HG02970 (cell line): ENCODE results near the gene USHBP1.
A peak's percentile ranks its signal among the peaks of the same experiment; 100 is the strongest.

Experiments used
- ATAC-seq: cut with Tn5 transposase; IDR thresholded peaks from one replicate; pipeline ENCODE4 v1.9.1; 2021; ENCODE audit warnings: mild to moderate bottlenecking, moderate library complexity, moderate number of reproducible peaks; ENCODE audit not compliant: unreplicated experiment, low FRiP score

The USHBP1 gene

DNA sequence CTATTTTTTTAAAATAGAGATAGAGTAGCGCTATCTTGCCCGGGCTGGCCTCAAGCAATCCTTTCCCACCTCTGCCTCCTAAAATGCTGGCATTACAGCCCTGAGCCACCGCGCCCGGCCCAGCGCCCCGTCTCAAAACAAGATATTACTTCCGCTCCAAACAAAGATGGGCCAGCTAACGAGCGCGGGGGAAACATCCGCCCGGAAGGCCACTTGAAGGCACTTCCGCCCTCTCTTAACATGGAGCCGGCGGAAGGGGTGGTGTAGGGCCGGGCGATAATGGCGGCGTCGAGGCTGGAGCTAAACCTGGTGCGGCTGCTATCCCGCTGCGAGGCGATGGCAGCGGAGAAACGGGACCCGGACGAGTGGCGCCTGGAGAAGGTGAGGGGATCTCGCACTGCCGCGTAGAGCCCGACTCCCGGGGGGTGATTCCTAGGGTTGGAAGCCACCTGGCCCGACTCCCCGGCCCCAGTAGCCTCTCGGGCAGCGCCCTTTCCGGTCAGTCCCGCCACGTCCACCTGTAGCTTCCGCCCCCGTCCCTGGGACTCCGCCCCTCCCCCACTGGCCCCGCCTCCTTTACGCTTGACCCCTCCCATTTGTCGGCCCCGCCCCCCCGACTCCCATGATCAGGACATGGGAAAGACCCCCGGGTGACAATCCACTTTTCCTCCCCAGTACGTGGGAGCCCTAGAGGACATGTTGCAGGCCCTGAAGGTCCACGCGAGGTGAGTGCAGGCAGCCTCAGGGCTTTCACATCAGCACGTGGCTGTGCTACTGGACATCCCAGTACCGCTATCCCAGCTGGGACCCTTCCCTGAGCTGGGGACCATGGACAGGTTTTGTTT lies 49.2 kb downstream of the USHBP1 start, which contains the start of gene USE1:
Gene USE1 (plus strand): TSS at position 231 of the 845 bp plus-strand sequence. CDS start 49 bp downstream, at position 280.
- ATAC-seq = peak; percentile 67

DNA sequence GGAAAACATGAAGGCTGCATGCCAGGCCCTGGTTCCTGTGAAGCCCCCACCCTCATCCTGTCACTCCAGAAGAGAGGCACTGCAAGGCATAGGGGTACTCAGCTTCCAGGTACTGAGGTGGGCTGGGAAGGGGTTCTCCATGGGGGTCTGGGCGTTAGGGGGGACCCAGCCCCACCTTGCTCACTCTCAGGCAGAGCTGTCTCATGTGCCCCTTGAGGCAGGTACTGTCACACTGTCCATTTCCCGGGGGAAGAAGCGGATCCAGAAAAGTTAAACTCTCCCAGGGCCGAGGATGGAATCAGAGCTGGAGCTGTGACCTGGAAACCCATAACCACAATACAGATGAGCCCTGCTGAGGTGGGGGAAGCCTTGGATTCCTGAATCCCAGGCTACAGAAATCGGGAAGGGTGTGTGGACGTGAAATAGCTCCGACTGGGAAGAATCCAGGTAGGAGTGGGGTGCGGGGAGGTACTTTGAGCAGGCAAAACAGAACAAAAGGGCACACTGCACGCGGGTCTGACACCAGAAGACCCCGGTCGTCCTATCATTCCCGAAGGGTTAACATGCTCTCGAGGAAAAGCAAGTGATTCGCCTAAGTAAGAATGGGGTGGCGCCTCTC lies 49.9 kb downstream of the USHBP1 start:
- no peak for ATAC-seq

DNA sequence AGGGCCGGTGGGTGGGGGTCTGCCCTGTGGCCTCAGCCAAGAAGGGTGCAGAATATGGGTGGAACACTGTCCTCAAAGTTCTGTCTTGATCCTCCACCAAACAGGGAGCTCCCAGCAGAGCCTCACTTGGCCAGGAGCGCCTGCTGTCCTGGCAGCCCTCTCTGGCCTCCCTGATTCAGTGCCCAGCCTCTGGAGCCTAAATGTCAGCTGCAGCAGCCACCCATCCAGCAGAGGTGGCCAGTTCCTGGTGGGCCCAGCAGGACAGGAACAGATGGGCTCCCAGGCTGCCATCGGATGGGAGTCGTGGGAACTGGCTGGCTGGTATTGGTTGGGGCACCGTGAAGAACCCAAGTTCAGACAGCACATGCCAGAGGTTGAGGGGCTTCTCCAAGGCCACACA lies 51.2 kb downstream of the USHBP1 start:
- ATAC-seq = no peak

DNA sequence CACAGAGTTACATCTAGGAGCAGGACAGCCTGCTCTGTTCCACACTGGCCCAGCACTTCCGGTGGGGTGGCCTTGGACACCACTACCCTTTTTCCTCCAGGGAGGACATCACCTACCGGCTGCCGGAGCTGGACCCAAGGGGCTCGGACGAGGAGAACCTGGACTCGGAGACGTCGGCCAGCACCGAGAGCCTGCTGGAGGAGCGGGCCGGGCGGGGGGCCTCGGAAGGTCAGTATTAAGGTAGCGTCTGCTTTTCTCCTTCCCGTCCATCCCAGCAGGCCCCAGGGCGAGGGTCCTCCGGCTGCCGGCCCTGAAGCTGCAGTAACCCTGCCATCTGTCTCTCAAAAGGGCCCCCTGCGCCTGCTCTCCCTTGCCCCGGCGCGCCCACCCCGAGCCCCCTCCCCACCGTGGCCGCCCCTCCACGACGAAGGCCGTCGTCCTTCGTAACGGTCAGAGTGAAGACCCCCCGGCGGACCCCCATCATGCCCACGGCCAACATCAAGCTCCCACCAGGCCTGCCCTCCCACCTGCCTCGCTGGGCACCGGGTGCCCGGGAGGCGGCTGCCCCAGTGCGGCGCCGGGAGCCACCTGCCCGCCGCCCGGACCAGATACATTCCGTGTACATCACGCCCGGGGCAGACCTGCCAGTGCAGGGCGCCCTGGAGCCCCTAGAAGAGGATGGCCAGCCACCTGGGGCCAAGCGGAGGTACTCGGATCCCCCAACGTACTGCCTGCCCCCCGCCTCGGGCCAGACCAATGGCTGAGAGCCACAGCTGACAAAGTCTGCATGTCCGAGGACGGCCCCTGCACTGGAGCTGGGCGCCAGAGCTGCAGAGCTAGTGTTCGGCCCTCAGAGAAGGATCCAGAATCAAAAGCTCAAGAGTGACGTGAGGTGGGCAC lies 52.7 kb downstream of the USHBP1 start:
- ATAC-seq = no peak

DNA sequence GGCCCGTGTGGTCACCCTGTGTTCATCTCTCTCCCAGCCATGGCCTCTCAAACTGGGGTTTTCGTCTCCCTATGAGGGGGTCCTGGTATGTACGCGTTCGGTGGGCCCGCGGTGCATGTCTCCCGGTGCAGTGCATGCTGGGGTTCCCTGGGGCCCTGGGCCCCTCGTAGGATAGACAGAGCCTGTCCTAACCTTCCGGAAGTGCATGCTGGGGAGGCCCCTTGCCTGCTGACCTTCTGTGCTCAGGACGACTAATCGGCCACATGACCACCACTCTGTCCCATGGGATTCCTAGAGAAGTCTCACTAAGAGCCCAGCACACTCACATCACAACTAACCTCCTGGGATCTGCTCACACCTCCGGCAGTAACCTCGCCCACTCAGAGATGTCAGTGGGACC lies 54.2 kb downstream of the USHBP1 start:
- ATAC-seq = no peak

DNA sequence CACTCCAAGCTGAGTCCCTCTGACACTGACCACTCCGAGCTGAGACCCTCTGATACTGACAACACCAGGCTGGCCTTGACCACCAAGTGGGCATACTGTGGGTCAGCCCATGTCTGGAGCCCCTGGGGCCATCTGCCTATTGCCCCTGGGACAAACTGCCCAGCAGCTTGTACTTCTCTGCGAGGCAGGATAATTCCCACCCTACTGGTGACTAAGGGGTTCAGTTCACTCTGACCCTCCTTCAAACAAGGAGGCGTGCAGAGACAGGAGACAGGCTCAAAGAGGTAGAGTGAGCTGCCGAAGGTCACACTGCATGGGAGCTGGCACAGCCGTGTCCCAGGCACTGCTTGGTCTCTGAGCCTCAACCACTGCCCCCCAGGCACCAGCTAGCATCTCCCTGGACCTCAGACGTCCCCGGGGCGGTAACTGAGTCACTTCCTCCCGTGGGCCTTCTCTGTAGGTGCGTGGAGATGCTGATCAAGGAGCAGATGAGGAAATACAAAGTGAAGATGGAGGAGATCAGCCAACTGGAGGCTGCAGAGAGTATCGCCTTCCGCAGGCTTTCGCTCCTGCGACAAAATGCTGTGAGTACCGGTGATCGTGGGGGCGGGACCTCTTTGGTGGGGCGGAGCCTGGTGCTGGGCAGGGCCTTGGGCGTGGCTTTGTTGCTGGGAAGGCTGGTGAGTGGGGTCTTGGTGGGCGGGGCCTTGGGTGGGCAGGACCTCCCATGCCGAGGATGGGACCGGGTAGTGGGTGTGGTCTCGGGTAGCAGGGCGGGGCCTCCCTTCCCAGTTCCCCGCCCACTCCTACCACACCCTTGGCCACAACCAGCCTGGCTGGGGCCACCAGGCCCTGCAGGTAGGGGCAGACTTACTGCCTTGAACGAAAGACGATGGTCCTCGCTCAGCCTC lies 55.2 kb downstream of the USHBP1 start:
- ATAC-seq = no peak

DNA sequence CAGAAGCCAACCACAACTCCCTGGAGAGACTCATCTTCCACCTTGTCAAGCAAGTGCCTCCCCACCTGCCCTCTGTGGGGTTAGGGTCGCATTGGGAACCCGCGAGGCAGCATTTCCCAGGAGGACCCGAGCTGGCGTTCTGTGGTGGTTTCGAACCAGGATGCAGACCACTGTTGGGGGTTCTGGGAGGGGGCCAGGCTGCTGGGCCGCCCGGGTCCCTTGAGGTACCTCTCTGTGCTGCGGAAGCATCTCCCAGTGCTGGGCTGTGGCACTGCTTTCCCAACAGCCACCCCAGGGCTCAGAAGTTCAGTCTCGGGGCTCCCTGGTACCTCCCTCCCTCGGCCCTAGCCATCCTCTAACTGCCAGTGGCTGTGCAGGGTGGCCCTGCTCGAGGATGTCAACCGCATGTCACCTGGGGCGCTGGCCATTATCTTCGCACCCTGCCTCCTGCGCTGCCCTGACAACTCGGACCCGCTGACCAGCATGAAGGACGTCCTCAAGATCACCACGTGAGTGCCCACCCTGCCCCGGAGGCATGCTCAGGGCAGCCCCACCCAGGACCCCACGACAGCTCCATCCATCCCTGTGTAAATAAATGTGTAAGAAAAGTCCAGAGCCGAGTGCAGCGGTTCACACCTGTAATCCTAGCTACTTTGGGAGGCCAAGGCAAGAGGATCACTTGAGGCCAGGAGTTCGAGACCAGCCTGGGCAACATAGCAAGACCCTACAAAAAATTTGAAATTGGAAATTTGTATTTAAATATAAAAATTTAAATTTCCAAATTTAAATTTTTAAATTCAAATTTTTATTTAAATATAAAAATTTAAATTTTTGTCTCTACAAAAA lies 57.6 kb downstream of the USHBP1 start:
- ATAC-seq = no peak

DNA sequence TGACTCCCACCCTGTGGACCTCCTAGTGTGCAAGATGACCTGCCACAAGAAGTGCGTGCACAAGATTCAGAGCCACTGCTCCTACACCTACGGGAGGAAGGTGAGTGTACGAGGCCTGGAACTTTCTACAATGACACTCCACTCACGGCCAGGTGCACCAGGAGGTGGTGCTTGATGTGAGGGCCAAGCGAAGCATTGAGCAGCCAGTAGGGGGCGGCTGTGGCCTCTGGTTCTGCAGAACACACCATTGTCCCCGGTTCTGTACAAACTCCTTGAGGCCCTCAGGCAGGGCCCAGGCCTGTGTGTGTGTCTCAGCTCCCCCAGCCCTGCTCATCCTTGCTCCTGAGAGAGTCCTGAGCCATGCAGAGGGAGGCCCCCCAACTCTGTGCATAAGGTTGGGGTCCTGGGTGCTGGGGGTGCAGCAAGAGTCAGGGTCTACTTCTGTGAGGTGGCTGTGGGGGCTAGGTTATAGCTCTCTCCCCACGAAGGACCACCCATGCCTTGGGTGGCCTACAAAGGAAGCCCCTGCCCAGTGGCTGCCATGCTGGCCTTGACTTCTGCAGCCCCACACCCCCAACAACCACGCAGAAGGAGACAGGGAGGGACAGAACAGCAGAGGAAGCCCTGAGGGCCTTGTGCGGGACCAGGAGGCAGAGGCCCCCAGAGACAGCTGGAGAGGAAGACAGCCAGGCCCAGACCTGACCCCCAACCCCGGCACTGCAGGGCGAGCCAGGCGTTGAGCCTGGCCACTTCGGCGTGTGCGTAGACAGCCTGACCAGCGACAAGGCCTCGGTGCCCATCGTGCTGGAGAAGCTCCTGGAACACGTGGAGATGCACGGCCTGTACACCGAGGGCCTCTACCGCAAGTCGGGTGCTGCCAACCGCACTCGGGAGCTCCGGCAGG lies 59.1 kb downstream of the USHBP1 start:
- ATAC-seq = no peak

DNA sequence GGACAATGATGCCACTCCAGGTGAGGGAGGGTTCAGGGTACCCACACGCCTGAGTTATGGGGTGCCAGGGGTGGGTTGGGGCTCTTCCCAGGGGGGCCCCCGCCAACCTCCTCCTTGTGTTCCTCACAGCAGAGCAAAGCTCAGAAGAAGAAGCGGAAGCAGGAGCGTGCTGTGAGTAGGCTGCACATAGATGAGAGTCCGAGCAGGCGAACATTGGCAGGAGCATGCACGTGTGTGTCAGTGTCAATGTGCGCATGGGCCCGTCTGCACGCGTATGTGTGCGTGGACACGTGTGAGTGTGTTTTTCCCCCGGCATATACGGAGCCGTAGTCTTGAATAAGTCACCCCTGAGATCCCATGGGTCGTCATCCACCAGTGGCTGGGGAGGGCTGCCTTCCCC lies 61.8 kb downstream of the USHBP1 start:
- no peak for ATAC-seq

DNA sequence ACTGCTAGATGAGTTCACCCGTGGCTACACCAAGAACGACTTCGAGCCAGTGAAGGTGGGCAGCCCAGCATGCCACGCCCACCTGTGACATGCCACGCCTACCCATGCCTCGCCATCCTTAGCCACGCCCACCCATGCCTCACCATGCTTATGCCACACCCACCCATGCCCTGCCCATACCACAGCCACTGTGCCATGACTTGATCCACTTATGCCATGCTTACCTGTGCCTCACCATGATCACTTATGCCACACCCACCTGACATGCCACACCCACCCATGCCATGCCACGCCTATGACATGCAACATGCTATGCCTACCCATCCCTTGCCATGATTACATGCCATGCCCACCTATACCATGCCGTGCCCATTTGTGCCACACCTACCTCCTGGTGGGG lies 62.3 kb downstream of the USHBP1 start:
- no peak for ATAC-seq

DNA sequence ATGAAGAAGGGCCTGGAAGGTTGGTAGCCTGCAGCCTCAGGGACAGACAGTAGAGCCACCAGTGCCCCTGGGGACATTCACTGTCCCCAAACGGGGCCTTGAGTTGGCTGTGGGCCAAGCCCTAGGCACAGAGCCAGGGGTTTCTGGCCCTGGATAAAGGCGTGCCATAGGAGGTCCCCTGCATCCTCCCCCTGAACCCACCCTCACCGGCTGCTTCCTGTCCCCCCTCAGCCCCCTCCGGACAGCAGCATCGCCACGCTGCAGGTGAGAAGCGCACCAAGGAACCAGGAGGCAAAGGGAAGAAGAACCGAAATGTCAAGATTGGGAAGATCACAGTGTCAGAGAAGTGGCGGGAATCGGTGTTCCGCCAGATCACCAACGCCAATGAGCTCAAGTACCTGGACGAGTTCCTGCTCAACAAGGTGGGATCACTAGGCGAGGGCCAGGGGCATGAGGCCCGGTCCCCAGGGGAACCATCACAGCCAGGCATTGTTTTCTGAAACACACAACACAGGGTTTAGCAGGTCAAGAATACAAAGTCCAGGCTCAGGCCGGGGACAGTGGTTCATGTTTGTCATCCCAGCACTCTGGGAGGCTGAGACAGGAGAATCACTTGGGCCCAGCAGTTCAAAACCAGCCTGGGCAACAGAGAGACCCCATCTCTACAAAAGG lies 64.0 kb downstream of the USHBP1 start:
- no peak for ATAC-seq
